K562 (cell line): ENCODE data around the gene MYO18B. TPM values are rescaled to one million over a fixed set of nuclear protein-coding genes. Genes with fewer than 3 reads are reported as not detected.

ENCODE experiments used
- IRF2 ChIP-seq: sonication (generic); formaldehyde crosslinking; IDR thresholded peaks from 2 replicates; pipeline ENCODE4 v1.8.1; 2022; ENCODE audit warnings: mild to moderate bottlenecking, missing genetic modification reagents
- KDM4B ChIP-seq, 2 experiments: fragments of 450-650 bp in 1 of 2; sonication (generic) in 1 of 2; IDR thresholded peaks; 2 replicates each; pipeline ENCODE4 v1.6.1; 2016 to 2017; ENCODE audit warnings: borderline replicate concordance in 2 of 2, antibody characterized with exemption in 1 of 2, low read depth in 1 of 2, mild to moderate bottlenecking in 1 of 2
- MITF ChIP-seq: IDR thresholded peaks from 2 replicates; pipeline ENCODE4 v1.6.1; 2014; ENCODE audit warnings: antibody characterized with exemption
- NBN ChIP-seq: fragments of 450-650 bp; IDR thresholded peaks from 2 replicates; pipeline ENCODE4 v1.6.1; 2016; ENCODE audit warnings: low read depth, mild to moderate bottlenecking
- POU5F1 ChIP-seq: fragments of 150-350 bp; IDR thresholded peaks from 2 replicates; pipeline ENCODE4 v1.6.1; 2014; ENCODE audit warnings: borderline replicate concordance, low read length, low read depth, mild to moderate bottlenecking; ENCODE audit not compliant: partially characterized antibody
- RFX7 ChIP-seq: fragments of 250-450 bp; sonication (Bioruptor Pico); IDR thresholded peaks from 2 replicates; pipeline ENCODE4 v1.5.1; 2021; ENCODE audit warnings: mild to moderate bottlenecking
- SMAD1 ChIP-seq: fragments of 150-350 bp; IDR thresholded peaks from 2 replicates; pipeline ENCODE4 v1.6.1; 2014; ENCODE audit warnings: low read length, low read depth; ENCODE audit not compliant: partially characterized antibody
- SREBF1 ChIP-seq: fragments of 150-350 bp; IDR thresholded peaks from 2 replicates; pipeline ENCODE4 v1.6.1; 2014; ENCODE audit warnings: antibody characterized with exemption, low read depth, low read length, borderline replicate concordance
- YY1 ChIP-seq, 3 experiments: IDR thresholded peaks; 2 replicates each; pipeline ENCODE4 v1.6.1; 2011; ENCODE audit warnings: low read length in 2 of 3, mild to moderate bottlenecking in 2 of 3, moderate library complexity in 2 of 3, borderline replicate concordance in 1 of 3, control low read depth in 1 of 3, low read depth in 1 of 3; ENCODE audit not compliant: insufficient read depth in 3 of 3, insufficient replicate concordance in 2 of 3, control insufficient read depth in 1 of 3, insufficient read length in 1 of 3; ENCODE audit errors: extremely low read depth in 1 of 3
- ZNF23 ChIP-seq: fragments of 250-450 bp; sonication (Bioruptor Pico); IDR thresholded peaks from 2 replicates; pipeline ENCODE4 v1.4.0; 2020; ENCODE audit warnings: mild to moderate bottlenecking
- ZNF253 ChIP-seq: fragments of 250-450 bp; sonication (Bioruptor Pico); conservative IDR thresholded peaks from 2 replicates; pipeline ENCODE4 v1.6.1; 2021; ENCODE audit warnings: mild to moderate bottlenecking
- ZNF316 ChIP-seq: fragments of 450-650 bp; IDR thresholded peaks from 2 replicates; pipeline ENCODE4 v1.6.1; 2016
- ZNF324 ChIP-seq: fragments of 250-450 bp; sonication (Bioruptor Pico); IDR thresholded peaks from 2 replicates; pipeline ENCODE4 v1.4.0; 2020; ENCODE audit warnings: mild to moderate bottlenecking
- ZNF583 ChIP-seq: fragments of 250-450 bp; sonication (Bioruptor Pico); IDR thresholded peaks from 2 replicates; pipeline ENCODE4 v1.4.0; 2020
- polyA plus RNA-seq, 8 experiments: library from polyadenylated mRNA; depleted of rRNA in 4 of 8; stranded (reverse) in 5 of 8; unstranded in 3 of 8; fragments of >200 nt; fragmentation: Nextera tagmentation in 2 of 8; fragmentation: Illumina TruSeq in 1 of 8; extraction: Ambion mirVana in 2 of 8; extraction: Trizol in 1 of 8; gene quantifications; 2 replicates each; pipeline versions ENCODE4 v1.2.1 to v1.2.3, GENCODE V29; 2011 to 2014; ENCODE audit warnings: inconsistent platforms in 1 of 8, missing spikeins in 1 of 8
- total RNA-seq, 7 experiments: library from RNA; depleted of rRNA in 6 of 7; stranded (reverse); fragments of >200 nt in 6 of 7; fragmentation: Illumina TruSeq in 2 of 7; extraction: Trizol in 2 of 7; gene quantifications; 2 replicates each; pipeline versions ENCODE4 v1.2.1 to v1.2.3, GENCODE V29; 2011 to 2021; ENCODE audit warnings: low replicate concordance in 1 of 7
- TF ChIP-seq, protein P1 (sequence below), 2 experiments: IDR thresholded peaks; 2 replicates each; pipeline ENCODE4 v1.6.1; 2012; ENCODE audit warnings: improper control_type of control experiment in 2 of 2, low read depth in 2 of 2, low read length in 2 of 2, borderline replicate concordance in 1 of 2
- TF ChIP-seq, protein P2 (sequence below), 2 experiments: fragments of 150-350 bp in 1 of 2; IDR thresholded peaks; 2 replicates each; pipeline ENCODE4 v1.6.1; 2012 to 2016; ENCODE audit warnings: low read depth in 2 of 2, low read length in 2 of 2, mild to moderate bottlenecking in 1 of 2, moderate library complexity in 1 of 2
- TF ChIP-seq, protein P3 (sequence below): fragments of 200-800 bp; sonication (Bioruptor generic); IDR thresholded peaks from 2 replicates; pipeline ENCODE4 v1.6.1; 2017; ENCODE audit warnings: missing genetic modification characterization, missing compliant biosample characterization

MYO18B gene
- total and polyA plus RNA-seq, 9 of the 15 experiments (the other 6 are each of a cell fraction or from before 2014, with no cell fraction given) = 0.06 to 7.0 (median 4.3) TPM

GRCh38 chr22:25726241-25726640, 15.7 kb upstream of the MYO18B start (continued):
- TF ChIP-seq, protein P1, sequence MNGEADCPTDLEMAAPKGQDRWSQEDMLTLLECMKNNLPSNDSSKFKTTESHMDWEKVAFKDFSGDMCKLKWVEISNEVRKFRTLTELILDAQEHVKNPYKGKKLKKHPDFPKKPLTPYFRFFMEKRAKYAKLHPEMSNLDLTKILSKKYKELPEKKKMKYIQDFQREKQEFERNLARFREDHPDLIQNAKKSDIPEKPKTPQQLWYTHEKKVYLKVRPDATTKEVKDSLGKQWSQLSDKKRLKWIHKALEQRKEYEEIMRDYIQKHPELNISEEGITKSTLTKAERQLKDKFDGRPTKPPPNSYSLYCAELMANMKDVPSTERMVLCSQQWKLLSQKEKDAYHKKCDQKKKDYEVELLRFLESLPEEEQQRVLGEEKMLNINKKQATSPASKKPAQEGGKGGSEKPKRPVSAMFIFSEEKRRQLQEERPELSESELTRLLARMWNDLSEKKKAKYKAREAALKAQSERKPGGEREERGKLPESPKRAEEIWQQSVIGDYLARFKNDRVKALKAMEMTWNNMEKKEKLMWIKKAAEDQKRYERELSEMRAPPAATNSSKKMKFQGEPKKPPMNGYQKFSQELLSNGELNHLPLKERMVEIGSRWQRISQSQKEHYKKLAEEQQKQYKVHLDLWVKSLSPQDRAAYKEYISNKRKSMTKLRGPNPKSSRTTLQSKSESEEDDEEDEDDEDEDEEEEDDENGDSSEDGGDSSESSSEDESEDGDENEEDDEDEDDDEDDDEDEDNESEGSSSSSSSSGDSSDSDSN (IDR thresholded peaks at IDR 0.05; ENCODE audit: borderline replicate concordance in 1 of 2, low read depth in 2 of 2, low read length in 2 of 2) = no peak
- no peak for TF ChIP-seq RFX7 (CRISPR knock-in tag)
- 0 out of 2 replicates have a peak, but pooled peaks have one; percentile 26 for TF ChIP-seq NBN
- TF ChIP-seq ZNF583 (CRISPR knock-in tag) = no peak
- no peak for TF ChIP-seq YY1 (IDR thresholded peaks at IDR 0.05; ENCODE audit: borderline replicate concordance in 1 of 3, control insufficient read depth in 1 of 3, extremely low read depth in 1 of 3, insufficient read depth in 3 of 3, insufficient read length in 1 of 3, insufficient replicate concordance in 2 of 3, low read depth in 1 of 3, low read length in 2 of 3)
- TF ChIP-seq, protein P2, sequence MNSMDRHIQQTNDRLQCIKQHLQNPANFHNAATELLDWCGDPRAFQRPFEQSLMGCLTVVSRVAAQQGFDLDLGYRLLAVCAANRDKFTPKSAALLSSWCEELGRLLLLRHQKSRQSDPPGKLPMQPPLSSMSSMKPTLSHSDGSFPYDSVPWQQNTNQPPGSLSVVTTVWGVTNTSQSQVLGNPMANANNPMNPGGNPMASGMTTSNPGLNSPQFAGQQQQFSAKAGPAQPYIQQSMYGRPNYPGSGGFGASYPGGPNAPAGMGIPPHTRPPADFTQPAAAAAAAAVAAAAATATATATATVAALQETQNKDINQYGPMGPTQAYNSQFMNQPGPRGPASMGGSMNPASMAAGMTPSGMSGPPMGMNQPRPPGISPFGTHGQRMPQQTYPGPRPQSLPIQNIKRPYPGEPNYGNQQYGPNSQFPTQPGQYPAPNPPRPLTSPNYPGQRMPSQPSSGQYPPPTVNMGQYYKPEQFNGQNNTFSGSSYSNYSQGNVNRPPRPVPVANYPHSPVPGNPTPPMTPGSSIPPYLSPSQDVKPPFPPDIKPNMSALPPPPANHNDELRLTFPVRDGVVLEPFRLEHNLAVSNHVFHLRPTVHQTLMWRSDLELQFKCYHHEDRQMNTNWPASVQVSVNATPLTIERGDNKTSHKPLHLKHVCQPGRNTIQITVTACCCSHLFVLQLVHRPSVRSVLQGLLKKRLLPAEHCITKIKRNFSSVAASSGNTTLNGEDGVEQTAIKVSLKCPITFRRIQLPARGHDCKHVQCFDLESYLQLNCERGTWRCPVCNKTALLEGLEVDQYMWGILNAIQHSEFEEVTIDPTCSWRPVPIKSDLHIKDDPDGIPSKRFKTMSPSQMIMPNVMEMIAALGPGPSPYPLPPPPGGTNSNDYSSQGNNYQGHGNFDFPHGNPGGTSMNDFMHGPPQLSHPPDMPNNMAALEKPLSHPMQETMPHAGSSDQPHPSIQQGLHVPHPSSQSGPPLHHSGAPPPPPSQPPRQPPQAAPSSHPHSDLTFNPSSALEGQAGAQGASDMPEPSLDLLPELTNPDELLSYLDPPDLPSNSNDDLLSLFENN (IDR thresholded peaks at IDR 0.05; ENCODE audit: low read depth in 2 of 2, low read length in 2 of 2) = peak in 1 of 2 experiments; percentile 71; a peak in 1 of 4 replicates
- TF ChIP-seq, protein P3, sequence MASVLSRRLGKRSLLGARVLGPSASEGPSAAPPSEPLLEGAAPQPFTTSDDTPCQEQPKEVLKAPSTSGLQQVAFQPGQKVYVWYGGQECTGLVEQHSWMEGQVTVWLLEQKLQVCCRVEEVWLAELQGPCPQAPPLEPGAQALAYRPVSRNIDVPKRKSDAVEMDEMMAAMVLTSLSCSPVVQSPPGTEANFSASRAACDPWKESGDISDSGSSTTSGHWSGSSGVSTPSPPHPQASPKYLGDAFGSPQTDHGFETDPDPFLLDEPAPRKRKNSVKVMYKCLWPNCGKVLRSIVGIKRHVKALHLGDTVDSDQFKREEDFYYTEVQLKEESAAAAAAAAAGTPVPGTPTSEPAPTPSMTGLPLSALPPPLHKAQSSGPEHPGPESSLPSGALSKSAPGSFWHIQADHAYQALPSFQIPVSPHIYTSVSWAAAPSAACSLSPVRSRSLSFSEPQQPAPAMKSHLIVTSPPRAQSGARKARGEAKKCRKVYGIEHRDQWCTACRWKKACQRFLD = no peak
- TF ChIP-seq SREBF1 = no peak
- no peak for TF ChIP-seq KDM4B (IDR thresholded peaks at IDR 0.05; ENCODE audit: borderline replicate concordance in 2 of 2, low read depth in 1 of 2)
- peak; percentile 75 for TF ChIP-seq SMAD1
- TF ChIP-seq ZNF324 (CRISPR knock-in tag) = no peak
- no peak for TF ChIP-seq POU5F1
- no peak for TF ChIP-seq ZNF23 (CRISPR knock-in tag)
- TF ChIP-seq MITF = no peak
- no peak for TF ChIP-seq IRF2 (CRISPR knock-in tag)
- TF ChIP-seq ZNF316 = no peak
- TF ChIP-seq ZNF253 (CRISPR knock-in tag) = no peak
